ENCODE data around the gene HPSE. TPM values are rescaled to one million over a fixed set of nuclear protein-coding genes. Genes with fewer than 3 reads are reported as not detected.
"Not testable (repeated sequence)": the region's sequence is repeated elsewhere in the genome, so short reads cannot be mapped to it uniquely, and the experiment has no call there.

Gene HPSE
- polyA plus RNA-seq, 1 of the 3 experiments (the other 2 are of a cell fraction): 1.7 TPM

- no peak for DNase-seq
- no peak for TF ChIP-seq ELF1 (IDR thresholded peaks at IDR 0.05)
- no peak for TF ChIP-seq RXRA (IDR thresholded peaks at IDR 0.05; ENCODE audit: borderline replicate concordance, low read depth)
- TF ChIP-seq CHD2 (IDR thresholded peaks at IDR 0.05; ENCODE audit: low read length, partially characterized antibody): no peak
- 0 out of 4 replicates have a peak, but pooled peaks of 1 of the 2 experiments have one; percentile 10 for TF ChIP-seq EP300 (IDR thresholded peaks at IDR 0.05; ENCODE audit: borderline replicate concordance in 1 of 2, low read depth in 1 of 2, low read length in 1 of 2)
- no peak for TF ChIP-seq USF1 (IDR thresholded peaks at IDR 0.05; ENCODE audit: borderline replicate concordance, low read depth)
- TF ChIP-seq TCF12 (IDR thresholded peaks at IDR 0.05): peak; percentile 66
- TF ChIP-seq ZBTB33 (IDR thresholded peaks at IDR 0.05; ENCODE audit: borderline replicate concordance, low read depth): no peak
- TF ChIP-seq REST (IDR thresholded peaks at IDR 0.05; ENCODE audit: low read depth, low read length): no peak
- TF ChIP-seq JUND (IDR thresholded peaks at IDR 0.05): no peak
- TF ChIP-seq FOXM1 (IDR thresholded peaks at IDR 0.05; ENCODE audit: low read depth): peak; percentile 23; the same call in 1 of the 2 replicates
- H3K79me2 ChIP-seq (ENCODE audit: insufficient read depth): peaks cover 8% of the 10 kb centered on the region; the same call in 1 of the 2 replicates
- peaks cover 0 to 3% of the 10 kb centered on the region in 2 experiments; a peak in 1 of 4 replicates for H3K4me1 ChIP-seq (ENCODE audit: control insufficient read depth in 1 of 2, insufficient read depth in 2 of 2, low read depth in 1 of 2, low read length in 1 of 2)
- peaks cover 15 to 22% of the 10 kb centered on the region in 2 experiments for H3K36me3 ChIP-seq (replicated peaks in 1 of 2; ENCODE audit: control insufficient read depth in 1 of 2, insufficient read depth in 2 of 2, low read length in 1 of 2)
- H3F3A ChIP-seq (replicated peaks; ENCODE audit: insufficient read depth): peaks cover 3% of the 10 kb centered on the region
- no peak overlapping the region for H3K4me3 ChIP-seq (ENCODE audit: low read depth in 2 of 2, low read length in 1 of 2)
- POLR2A ChIA-PET: no interaction called here
- no peak overlapping the region for H2AFZ ChIP-seq (ENCODE audit: low read depth)
- no peaks in the 10 kb centered on the region for H3K27me3 ChIP-seq (ENCODE audit: insufficient read depth)
- H3K9me3 ChIP-seq: no peaks in the 10 kb centered on the region
- H3K27ac ChIP-seq (ENCODE audit: low read depth in 2 of 2, low read length in 1 of 2): no peak overlapping the region
- no peaks in the 10 kb centered on the region for H4K20me1 ChIP-seq (ENCODE audit: insufficient read depth)
- H3K4me2 ChIP-seq: no peak overlapping the region
- 76% methylated on average over 3 of the region's 3 CpGs for WGBS (ENCODE audit: low lambda C conversion rate)
- CTCF ChIA-PET: interaction anchor here (0.9 kb wide), 1 partner anchor 8 kb away, joined by 4 read pairs; the partner anchor contains the start of gene COQ2
- H3K9me2 ChIP-seq: no peaks in the 10 kb centered on the region
- H3K9ac ChIP-seq: no peak overlapping the region
These were observed 58.2 kb downstream of the HPSE start for GRCh38 chr4:83276299-83277040.

- H3K36me3 ChIP-seq (replicated peaks in 1 of 2; ENCODE audit: control insufficient read depth in 1 of 2, insufficient read depth in 2 of 2, low read length in 1 of 2): peaks cover 22 to 23% of the 10 kb centered on the region in 2 experiments
- H3K9me3 ChIP-seq; H3K9me2 ChIP-seq; H3K79me2 ChIP-seq (ENCODE audit: insufficient read depth); POLR2A ChIA-PET; H3K27me3 ChIP-seq (ENCODE audit: insufficient read depth); H3K27ac ChIP-seq (ENCODE audit: low read depth in 2 of 2, low read length in 1 of 2); H3K4me1 ChIP-seq (ENCODE audit: control insufficient read depth in 1 of 2, insufficient read depth in 2 of 2, low read depth in 1 of 2, low read length in 1 of 2); H4K20me1 ChIP-seq (ENCODE audit: insufficient read depth); H3K4me3 ChIP-seq (ENCODE audit: low read depth in 2 of 2, low read length in 1 of 2); H2AFZ ChIP-seq (ENCODE audit: low read depth); H3K4me2 ChIP-seq; H3F3A ChIP-seq (replicated peaks; ENCODE audit: insufficient read depth); DNase-seq; H3K9ac ChIP-seq: not testable (repeated sequence)
- WGBS (ENCODE audit: low lambda C conversion rate): 98% methylated on average over 3 of the region's 3 CpGs
- CTCF ChIA-PET: interaction anchor here (1.0 to 1.5 kb wide), 4 partner anchors 8 to 21 kb away, joined by 3 to 10 read pairs (median 4); partner anchors contain the start of gene COQ2
These were observed 60.7 kb downstream of the HPSE start for GRCh38 chr4:83273926-83274325.
